Measurements from ENCODE around the gene SLC27A2.
"Not testable (repeated sequence)": the region's sequence is repeated elsewhere in the genome, so short reads cannot be mapped to it uniquely, and the experiment has no call there.

Gene SLC27A2

GRCh38 chr15:50181969-50182218, at the start of gene SLC27A2:
TSS of gene SLC27A2 (plus strand) at chr15:50182196. CDS start at chr15:50182428, 232 bp downstream.
- no peak for DNase-seq (ENCODE audit: low read depth in 2 of 2)

GRCh38 chr15:50132251-50132984, 49.6 kb upstream of the SLC27A2 start:
- not testable (repeated sequence) for DNase-seq (ENCODE audit: low read depth in 2 of 2)

GRCh38 chr15:50134524-50135024, 47.4 kb upstream of the SLC27A2 start:
- no peak for DNase-seq (ENCODE audit: low read depth in 2 of 2)

DNA sequence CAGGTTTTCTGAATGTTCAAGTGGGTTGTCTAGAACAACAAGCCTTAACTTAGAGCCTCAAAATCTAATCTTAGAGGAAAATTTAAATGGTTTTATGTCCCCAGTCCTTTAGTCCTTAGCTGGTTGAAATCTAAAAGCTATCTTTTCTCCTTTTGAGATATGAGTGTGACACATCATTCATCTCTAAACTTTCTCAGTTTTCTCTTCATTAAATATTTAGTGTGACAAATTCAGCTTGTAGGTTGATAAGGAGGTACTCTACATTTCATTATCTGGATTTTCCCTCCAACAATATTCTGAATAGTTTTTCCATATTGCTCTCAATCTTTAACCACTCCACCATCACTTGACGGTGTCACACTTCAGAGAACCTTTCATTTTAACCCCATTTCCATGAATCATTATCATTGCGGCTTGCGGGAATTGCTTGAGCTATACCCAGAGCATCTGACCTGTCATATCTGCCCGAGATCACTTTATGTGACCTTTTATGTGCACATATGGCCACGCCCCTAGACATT, 46.9 kb upstream of the SLC27A2 start:
- no peak for DNase-seq (ENCODE audit: low read depth in 2 of 2)

DNA sequence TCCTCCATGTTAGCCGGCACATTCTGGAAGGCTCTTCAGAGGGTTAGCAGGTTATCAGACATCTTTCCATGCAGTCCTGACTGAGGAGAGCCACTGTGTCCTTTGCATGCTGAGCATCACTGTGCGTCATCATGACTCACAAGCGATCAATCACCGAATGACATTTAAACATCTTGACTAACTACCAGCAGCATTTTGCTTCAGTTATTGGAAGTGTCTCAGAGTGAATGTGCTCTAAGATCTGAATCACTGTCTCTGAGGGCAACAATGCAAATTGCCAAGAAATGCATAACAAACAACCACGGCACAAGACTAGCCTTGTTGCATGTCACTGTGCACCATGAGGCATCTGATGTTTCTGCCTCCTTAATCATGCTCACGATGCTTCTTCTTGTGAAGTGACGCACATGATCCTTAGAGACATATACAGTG, 44.6 kb upstream of the SLC27A2 start:
- DNase-seq (ENCODE audit: low read depth in 2 of 2) = peak; percentile 78 to 82

DNA sequence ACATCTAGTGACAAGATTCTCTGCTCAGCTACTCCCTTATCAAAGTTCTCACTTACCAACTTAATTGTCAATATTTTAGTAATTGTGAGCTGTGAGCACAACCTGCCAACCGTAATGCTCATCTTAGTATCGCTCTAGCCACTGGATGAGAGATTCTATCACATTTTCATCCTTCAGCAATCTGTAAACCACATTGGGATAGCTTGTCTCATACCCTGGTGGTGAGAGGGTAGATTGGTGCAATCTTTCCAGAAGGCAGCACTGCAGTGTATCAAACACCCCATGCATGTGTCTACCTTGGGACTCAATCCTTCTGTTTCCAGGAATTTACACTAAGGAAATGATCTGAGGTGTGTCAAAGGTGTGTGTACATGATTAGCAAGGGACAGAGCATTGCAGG, 44.1 kb upstream of the SLC27A2 start:
- no peak for DNase-seq (ENCODE audit: low read depth in 2 of 2)

DNA sequence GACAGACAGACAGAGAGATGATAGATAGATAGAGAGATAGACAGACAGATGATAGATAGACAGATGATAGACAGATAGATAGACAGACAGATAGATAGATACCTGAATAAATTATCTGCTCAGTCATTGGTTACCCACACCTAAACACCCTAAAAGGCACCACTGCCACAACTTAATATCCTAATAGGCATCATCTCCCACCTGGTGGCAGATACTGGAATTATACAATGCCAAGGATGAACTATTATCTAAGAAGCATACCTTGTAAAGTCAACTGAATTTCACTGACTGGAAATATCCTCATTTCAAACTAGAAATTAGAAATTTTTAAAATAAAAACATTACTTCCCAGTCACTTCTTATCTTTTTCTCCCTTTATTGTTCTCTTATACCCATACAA, 43.6 kb upstream of the SLC27A2 start:
- DNase-seq (ENCODE audit: low read depth in 2 of 2) = no peak

GRCh38 chr15:50140098-50140497, 41.9 kb upstream of the SLC27A2 start:
- no peak for DNase-seq (ENCODE audit: low read depth in 2 of 2)

DNA sequence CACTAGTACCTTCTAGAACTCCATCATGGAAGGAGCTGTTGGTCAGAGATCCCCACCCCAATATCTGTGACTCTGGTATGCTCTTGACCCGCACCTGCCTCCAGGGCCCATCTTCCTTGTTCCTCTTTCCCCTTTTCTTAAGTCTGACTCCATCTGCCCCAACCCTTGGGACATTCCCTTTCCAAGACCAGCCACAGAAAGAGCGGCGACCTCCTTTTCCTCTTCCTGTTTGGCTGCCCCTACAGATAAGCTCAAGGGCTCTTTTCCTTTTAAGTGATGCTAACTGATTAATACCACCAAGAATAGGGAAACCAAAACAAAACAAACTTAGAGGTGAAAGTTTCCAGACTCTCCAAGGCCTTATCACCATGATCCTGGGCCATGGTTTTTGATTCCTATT, 41.0 kb upstream of the SLC27A2 start:
- no peak for DNase-seq (ENCODE audit: low read depth in 2 of 2)

DNA sequence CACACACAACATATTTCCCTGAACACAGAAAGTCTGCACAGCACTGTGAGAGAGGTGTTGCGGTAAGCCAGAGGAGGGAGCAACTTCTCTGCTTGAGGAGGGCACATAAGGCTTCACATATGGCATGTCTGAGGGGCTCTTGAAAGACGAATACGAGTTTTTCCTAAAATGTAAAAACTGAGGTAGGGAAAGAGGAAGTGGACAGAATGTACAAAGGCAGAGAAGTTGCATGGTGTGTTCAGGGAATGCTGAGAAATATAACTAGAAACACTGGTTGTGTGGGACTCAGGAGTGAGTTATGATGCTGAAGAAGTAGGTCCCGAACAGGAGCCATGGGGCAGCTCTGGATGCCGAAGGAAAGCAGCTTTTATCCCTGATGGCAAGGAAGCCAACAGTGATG, 40.1 kb upstream of the SLC27A2 start:
- DNase-seq (ENCODE audit: low read depth in 2 of 2) = no peak

DNA sequence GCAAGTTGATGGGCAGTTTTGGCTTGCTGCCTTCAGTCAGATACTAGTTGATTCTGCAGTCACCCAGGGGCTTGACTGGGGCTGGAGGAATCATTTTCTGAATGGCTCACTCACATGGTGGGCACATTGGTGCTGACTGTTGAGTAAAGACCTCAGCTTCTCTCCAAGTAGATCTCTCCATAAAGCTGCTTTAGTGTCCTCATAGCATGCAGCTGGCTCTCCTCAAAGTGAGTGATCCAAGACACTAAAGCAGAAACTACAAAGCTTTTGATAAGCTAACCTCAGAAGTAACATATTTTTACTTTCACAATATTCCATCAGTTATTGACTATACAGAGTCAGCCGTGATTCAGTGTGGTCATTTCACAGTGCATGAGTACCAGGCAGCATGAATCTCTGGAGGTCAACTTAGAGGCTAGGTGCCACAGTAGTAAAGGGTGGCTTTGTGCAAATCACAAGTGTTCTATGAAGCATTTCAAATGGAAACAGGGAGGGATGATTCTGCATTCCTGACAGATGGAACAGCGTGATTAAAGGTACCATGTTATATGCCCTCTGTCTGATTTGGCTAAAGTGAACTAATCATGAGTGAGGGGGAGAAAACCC, 38.6 kb upstream of the SLC27A2 start:
- DNase-seq (ENCODE audit: low read depth in 2 of 2) = no peak

DNA sequence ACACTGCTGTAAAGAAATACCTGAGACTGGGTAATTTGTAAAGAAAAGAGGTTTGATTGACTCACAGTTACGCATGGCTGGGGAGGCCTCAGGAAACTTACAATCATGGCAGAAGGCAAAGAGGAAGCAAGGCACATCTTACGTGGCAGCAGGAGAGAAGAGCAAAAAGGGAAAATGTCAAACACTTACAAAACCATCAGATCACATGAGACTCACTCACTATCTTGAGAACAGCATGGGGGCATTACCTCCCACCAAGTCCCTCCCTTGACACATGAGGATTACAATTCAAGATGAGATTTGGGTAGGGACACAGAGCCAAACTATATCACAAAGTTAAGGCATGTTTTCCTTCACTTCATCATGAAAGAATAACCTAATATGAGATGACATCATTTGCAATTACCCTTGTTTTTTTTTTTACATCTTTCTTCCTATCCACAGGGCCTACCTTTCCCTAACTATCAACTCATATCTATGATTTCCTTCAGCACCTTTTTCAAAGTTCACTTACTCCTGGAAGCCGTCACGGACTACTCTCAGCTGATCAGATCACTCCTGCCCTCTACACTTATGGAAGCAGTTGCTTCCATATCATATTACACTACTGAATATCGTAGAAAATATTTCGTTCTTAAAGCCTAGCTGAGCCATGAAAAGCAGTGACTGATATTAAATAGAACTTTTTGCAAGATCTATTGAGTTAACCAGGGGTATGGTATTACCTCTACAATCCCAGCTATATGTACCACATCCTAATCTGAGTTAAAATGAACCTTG, 37.5 kb upstream of the SLC27A2 start:
- no peak for DNase-seq (ENCODE audit: low read depth in 2 of 2)

DNA sequence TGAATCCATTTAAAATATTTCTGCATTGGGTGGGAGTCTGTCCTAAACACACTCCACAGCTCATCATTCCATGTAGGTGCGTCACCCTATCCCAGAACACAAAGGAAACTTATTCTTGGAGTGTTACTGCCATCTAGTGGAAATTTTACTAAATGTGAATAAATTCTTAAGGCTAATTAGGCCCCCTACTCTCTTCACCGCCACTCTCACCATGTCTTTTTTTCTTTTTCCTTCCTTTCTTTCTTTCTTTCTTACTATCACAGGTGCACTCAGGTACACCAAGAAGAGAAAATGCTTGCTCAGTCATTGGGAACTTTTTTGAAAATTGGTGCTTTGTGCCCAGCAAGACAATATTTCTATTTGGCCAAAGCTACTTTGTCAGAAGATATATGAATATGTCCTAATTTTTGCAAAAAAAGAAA, 36.5 kb upstream of the SLC27A2 start:
- DNase-seq (ENCODE audit: low read depth in 2 of 2) = peak; percentile 65 to 73

- DNase-seq (ENCODE audit: low read depth in 2 of 2) = no peak
Measured at GRCh38 chr15:50146632-50147031, 35.4 kb upstream of the SLC27A2 start.

DNA sequence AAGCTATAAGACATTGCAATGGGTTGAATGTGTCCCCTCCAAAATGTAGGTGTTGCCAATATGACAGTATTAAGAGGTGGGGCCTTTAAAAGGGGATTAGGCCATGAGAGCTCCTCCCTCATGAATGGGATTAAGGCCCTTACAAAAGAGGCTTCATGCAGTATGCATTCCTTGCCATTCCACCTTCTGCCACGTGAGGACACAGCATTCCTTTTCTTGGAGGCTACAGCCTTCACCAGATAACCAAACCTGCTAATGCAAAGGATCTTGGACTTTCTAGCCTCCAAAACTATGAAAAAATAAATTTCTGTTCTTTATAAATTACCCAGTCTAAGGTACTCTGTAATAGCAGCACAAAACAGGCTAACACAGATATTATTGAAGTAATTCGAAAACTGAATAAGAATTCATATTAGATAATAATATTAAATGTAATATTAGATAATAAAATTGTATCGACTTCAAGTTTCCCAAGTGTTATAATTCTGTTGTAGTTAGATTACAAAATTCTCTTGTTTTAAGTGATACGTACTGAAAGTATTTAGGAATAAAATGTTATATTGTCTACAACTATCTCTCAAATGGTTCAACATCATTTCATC, 33.5 kb upstream of the SLC27A2 start:
- DNase-seq (ENCODE audit: low read depth in 2 of 2) = peak; percentile 26 to 36

DNA sequence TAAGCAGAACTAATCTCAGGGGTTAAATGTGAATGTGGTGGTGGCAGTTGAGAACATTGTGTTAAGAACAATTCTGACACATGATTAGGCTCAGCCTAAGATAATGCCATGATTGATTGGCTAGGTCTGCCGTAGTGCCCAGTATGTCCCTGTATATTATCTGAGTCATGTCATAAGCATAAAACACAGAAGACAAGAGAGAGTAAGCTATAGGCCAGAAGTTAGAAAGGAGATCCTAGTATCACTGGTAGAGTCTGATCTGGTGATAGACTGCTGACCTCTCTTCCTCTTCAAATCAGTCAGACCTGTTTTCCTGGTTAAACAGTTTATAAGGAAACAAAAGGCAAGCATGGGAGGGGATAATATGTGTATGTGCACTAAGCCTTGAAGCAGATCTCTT, 32.9 kb upstream of the SLC27A2 start:
- no peak for DNase-seq (ENCODE audit: low read depth in 2 of 2)

- DNase-seq (ENCODE audit: low read depth in 2 of 2) = no peak
Measured at GRCh38 chr15:50150349-50150748, 31.6 kb upstream of the SLC27A2 start.

DNA sequence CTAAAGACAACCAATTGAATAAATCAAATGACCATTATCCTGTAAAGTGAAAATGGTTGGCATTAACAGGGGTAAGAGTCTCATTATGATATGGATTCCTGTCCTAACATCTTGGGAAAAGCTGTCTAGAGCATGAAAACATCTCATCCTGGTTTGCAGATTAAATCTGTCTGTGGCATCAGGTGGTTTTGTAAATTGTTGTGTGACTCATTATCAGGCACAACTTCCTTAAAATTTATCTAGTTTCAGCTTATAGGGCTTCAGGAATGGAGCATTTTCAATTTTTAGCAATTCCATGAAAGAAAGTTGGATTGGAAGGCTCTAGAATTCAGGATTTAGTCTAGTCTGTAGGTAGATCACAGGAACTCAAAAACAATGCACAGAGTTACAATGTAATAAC, 31.1 kb upstream of the SLC27A2 start:
- DNase-seq (ENCODE audit: low read depth in 2 of 2) = no peak

DNA sequence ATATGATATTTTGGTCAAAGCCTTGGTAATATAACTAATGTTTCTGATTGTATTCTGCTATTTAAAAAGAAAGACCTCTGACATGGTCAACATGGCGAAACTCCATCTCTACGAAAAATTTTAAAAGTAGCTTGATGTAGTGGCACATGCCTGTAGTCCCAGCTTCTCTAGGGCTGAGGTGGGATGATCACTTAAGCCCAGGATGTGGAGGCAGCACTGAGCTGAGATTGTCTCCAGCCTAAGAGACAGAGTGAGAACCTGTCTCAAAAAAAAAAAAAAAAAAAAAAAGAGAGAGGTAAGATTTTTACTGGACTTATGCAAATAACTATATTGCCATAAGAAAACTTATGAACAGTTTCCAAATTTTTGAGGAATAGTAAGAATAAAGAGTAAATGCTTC, 30.5 kb upstream of the SLC27A2 start:
- no peak for DNase-seq (ENCODE audit: low read depth in 2 of 2)

GRCh38 chr15:50158236-50158635, 23.8 kb upstream of the SLC27A2 start:
- not testable (repeated sequence) for DNase-seq (ENCODE audit: low read depth in 2 of 2)

DNA sequence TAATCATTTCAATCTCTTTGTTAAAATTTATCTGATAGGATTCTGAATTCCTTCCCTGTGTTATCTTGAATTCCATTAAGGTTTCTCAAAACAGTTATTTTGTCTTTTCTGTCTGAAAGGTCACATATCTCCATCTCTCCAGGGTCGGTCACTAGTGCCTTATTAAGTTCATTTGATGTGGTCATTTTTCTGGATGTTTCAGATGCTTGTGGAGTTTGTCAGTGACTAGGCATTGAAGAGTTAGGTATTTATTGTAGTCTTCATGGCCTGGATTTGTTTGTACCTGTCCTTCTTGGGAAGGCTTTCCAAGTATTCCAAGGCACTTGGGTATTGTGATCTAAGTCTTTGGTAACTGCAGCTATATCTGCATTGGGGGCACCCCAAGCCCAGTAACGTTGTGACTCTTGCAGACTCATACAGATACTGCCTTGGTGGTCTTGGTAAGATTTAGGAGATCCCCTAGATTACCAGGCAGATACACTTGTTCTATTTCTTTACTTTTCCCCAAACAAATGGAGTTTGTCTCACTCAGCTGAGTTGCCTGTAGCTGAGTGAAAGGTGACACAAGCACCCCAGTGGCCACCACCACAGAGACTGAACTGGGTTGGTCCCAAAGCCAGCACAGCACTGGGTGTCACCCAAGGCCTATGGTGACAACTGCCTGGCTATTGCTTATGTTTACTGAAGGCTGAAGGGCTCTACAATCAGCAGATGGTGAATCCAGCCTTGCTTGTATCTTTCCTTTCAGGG, 18.9 kb upstream of the SLC27A2 start:
- no peak for DNase-seq (ENCODE audit: low read depth in 2 of 2)

Data from fibroblast of skin of left biceps (primary cell).